HG02884 (cell line): ENCODE data around the gene PTX3.

ENCODE experiments used
- ATAC-seq: cut with Tn5 transposase; IDR thresholded peaks from one replicate; pipeline ENCODE4 v1.9.1; 2021; ENCODE audit warnings: mild to moderate bottlenecking, moderate library complexity; ENCODE audit not compliant: unreplicated experiment

Gene PTX3

GRCh38 chr3:157471064-157471463, 34.4 kb downstream of the PTX3 start:
- no peak for ATAC-seq

- no peak for ATAC-seq
Observed at GRCh38 chr3:157472648-157473047, 36.0 kb downstream of the PTX3 start.

DNA sequence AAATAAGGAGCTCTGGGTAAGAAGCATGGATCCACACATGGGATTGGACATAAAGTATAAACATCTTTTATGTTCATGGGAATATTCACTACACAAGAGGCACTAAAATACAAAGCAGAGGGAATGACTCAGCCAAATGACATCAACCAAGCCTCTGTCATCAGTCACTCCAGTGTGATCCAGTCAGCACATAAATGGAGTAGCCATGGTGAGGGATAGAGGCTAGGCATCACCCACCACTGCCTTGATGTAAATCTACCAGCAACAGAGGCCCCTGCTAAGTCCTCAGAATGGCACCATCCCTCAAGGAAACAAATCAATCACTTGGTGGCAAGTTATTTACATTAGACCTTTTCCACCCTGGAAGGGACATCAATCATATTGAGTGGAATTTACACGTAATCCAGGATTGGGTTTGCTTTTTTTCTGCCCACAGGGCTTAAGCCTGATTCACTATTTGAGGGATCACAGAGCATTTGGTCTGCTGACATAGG, 39.3 kb downstream of the PTX3 start:
- ATAC-seq, result no peak

DNA sequence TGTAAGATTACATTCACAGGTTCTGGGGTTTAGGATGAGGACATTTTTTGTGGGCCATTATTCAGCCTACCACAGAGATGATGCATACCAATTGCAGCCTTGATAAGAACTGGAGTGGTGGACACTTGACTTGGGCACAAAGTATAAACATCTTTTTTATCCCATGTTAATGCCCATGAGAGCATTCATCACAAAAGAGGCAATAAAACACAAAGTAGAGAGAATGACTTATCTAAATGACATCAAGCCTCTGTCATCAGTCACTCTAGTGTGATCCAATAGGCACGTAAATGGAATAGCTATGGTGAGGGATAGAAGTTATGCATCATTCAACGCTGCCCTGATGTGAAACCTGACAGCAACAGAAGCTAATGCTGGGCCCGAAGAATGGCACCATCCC, 40.8 kb downstream of the PTX3 start:
- no peak for ATAC-seq

GRCh38 chr3:157479464-157480243, 43.0 kb downstream of the PTX3 start:
- no peak for ATAC-seq

GRCh38 chr3:157487339-157487738, 50.7 kb downstream of the PTX3 start:
- no peak for ATAC-seq

DNA sequence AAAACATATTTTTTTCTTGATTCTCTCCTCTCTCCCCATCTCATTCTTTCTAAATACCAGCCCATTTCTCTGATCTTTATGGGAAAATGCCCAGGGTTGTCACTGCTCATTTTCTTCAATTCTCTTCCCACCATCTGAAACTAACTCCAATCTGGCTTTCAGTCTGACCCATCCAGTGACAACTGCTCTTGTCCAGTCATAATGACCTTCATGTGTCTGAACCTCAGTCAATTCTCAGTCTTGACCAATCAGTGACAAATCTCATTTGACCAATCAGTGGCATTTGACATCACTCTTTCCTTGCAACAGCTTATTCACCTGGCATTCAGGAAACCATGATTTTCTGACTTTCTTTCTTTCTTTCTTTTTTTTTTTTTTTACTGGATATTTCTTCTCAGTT, 51.5 kb downstream of the PTX3 start:
- ATAC-seq, result no peak

DNA sequence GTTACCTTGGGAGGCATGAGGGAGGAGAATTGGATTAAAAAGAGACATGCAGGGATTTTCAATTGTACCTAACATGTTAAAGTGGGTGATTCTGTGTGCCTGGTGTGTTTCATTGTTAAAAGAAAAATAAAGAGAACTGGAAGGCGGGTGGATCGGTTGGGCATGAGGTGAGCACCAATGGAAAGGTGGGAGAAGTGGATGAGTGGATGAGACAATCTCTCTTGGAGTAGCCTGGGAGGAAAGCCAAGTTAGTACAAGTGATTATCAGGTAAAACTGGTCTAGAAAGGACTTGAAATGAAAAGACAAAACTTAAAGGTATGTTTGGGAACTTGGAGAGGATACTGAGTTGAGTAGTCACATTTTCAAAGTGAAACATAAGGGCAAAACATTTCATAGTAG, 54.5 kb downstream of the PTX3 start:
- ATAC-seq, result no peak
